ENCODE measurements around the gene ALAS1. TPM values are rescaled to one million over a fixed set of nuclear protein-coding genes. Genes with fewer than 3 reads are reported as not detected.
"Not testable (repeated sequence)": the region's sequence is repeated elsewhere in the genome, so short reads cannot be mapped to it uniquely, and the experiment has no call there.

ALAS1 gene
- total RNA-seq, result 100 to 1,000 TPM in 1 of 3 donors, 10 to 100 TPM in 2; 67.2 to 103 (median 94.6) TPM
- long read RNA-seq, donor 1, transcript ALAS1-204 (11 exons, 2,125 nt), result major isoform, 92 of 144 reads
- long read RNA-seq, donor 1, transcript ALAS1-205 (12 exons, 2,356 nt), result minor isoform, 21 of 144 reads
- long read RNA-seq, donor 1, transcript ALAS1-201 (11 exons, 2,212 nt), result minor isoform, 8 of 144 reads
- long read RNA-seq, donor 1, partial matches to known transcripts, result 6 of 144 reads
- long read RNA-seq, donor 1, other reads (novel, unspliced or antisense), result 16 of 144 reads
- long read RNA-seq, donor 2, transcript ALAS1-205 (12 exons, 2,356 nt), result minor isoform, 5 of 69 reads
- long read RNA-seq, donor 2, transcript ALAS1-204 (11 exons, 2,125 nt), result major isoform, 39 of 69 reads
- long read RNA-seq, donor 2, partial matches to known transcripts, result 17 of 69 reads
- long read RNA-seq, donor 2, other reads (novel, unspliced or antisense), result 6 of 69 reads

DNA sequence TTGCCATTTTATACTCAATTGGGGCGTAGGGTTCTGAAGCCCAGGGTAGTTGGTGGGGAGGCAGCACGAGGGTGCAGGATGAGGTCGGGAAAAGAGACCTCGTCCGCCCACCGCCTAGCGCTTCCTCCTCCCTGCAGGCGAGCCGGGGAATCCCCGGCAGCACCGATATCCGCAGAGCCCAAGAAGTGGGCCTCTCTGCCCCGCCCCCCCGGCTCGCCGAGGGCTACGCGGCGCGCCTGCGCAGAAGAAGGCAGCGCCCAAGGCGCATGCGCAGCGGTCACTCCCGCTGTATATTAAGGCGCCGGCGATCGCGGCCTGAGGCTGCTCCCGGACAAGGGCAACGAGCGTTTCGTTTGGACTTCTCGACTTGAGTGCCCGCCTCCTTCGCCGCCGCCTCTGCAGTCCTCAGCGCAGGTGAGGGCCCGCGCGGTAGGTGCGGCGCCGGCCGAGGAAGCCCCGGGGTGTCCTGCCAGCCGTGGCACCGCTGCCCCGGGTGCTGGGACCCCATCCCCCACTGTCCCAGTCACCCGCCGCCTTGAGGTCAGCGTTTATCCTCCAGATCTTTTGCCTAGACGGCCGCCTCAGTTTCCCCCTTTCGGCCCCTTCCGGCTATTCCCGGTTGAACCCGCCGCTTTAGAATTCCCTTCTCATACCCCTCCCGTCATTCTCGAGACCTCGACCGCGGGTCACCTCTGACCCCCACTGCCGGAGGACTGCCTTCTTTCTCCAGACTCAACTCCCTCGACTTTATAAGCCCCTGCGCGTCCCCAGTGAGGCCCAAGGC is at the start of gene ALAS1:
Gene ALAS1 (plus strand): TSS at position 319 of the 784 bp plus-strand sequence. CDS start 1,082 bp downstream, outside the sequence.
- peak within 1 kb of the TSS; percentile 47 for H3K4me3 ChIP-seq
- peak; percentile 88 for ATAC-seq
- no peaks in the 10 kb centered on the region for H3K9me3 ChIP-seq
- peak; percentile 95 to 98 (median 96) for DNase-seq
- intact Hi-C loops (cut with DNase I, micrococcal nuclease), result no loop called here
- no peaks in the 10 kb centered on the region for H3K36me3 ChIP-seq (ENCODE audit: low read depth)
- peaks cover 38% of the 10 kb centered on the region for H3K4me1 ChIP-seq (ENCODE audit: low read depth)
- peak; percentile 30 for TF ChIP-seq CTCF (IDR thresholded peaks at IDR 0.05)

DNA sequence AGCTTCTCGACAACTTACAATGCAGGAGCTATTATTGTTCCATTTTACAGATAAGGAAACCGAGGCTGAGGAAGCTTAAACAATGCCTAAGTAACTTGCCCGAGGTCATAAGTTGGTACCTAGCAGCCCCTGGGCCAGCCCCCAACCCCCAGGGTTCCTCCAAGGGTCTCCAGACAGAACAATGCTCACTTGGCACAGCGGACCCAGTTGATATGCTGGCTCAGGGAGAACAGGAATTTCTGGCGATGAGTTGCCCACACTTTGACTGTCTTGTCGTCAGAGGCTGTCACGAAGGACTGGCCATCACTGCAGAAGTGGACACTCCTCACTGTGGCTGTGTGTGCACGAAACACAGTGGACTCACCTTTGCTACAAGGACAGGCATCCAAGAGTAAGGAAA is 48.9 kb upstream of the ALAS1 start:
- no peaks in the 10 kb centered on the region for H3K36me3 ChIP-seq (ENCODE audit: low read depth)
- peaks cover 10% of the 10 kb centered on the region for H3K4me1 ChIP-seq (ENCODE audit: low read depth)
- intact Hi-C loops (cut with DNase I, micrococcal nuclease), result no loop called here
- H3K4me3 ChIP-seq, result no peak overlapping the region
- ATAC-seq (no peak), DNase-seq (no peak)
- no peak for TF ChIP-seq CTCF (IDR thresholded peaks at IDR 0.05)
- no peaks in the 10 kb centered on the region for H3K9me3 ChIP-seq

DNA sequence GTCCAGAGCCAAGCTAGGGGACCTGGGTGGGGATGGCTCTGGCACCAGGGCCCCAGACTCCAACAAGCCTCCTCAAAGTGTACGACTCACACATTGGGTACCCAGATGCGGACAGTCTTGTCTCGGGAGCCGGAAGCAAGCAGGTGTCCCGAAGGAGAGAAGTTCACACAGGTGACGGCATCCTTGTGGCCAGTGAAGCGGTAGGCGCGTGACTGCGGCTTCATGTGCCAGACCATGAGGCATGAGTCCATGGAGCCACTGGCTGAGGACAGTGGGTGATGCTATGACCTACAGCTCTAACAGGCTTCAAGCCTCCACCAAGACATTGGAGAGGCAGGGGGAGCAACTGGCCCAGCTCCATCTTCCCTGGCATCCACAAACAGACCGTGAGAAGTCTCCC is 48.2 kb upstream of the ALAS1 start:
- ATAC-seq, result no peak
- Histone ChIP-seq H3K4me3 (no peak overlapping the region), H3K36me3 (ENCODE audit: low read depth) (no peaks in the 10 kb centered on the region), H3K9me3 (no peaks in the 10 kb centered on the region), H3K4me1 (ENCODE audit: low read depth) (peaks cover 13% of the 10 kb centered on the region)
- DNase-seq, result no peak
- TF ChIP-seq CTCF (IDR thresholded peaks at IDR 0.05), result no peak
- intact Hi-C loops (cut with DNase I, micrococcal nuclease), result no loop called here

DNA sequence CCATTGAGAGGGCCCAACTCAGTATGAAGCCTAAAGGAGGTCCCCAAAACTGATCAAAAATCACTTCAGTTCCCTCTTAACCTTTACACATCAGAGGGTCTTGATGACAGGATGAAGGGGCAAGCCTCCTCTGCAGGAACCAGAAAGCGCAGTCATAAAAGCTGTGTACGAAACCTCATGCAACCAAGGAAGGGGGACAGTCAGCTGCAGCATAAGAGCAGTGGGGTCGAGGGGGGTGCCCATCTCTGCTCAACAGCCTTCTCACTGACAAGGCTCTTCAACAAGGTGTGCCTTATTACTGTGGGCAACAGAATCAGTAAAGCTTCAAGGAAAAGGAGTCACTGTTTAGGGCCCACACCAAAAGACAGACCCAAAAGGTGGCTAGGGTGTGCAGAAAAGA is 47.6 kb upstream of the ALAS1 start:
- Histone ChIP-seq H3K36me3 (ENCODE audit: low read depth) (no peaks in the 10 kb centered on the region), H3K9me3 (no peaks in the 10 kb centered on the region), H3K4me1 (ENCODE audit: low read depth) (peaks cover 19% of the 10 kb centered on the region), H3K4me3 (no peak overlapping the region)
- DNase-seq (no peak), ATAC-seq (no peak)
- intact Hi-C loops (cut with DNase I, micrococcal nuclease), result no loop called here
- no peak for TF ChIP-seq CTCF (IDR thresholded peaks at IDR 0.05)

DNA sequence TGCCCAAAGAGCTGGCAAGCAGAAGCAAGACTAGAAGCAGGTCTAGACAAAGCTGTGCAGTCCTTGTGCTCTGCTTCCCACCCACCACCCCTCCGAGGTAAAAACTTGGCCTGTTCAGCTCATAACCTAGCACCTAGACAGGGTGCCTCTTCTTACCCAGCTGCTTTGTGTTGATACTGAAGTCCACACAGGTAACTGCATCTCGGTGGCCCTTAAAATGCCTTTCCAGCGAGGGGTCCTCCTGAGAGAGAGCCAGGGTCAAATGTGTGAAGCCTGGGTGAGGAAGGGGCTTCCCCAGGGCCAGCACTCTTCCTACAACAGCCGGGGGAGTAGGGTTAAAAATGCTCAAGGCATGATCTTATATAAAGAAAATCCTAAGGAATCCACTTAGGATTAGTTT is 47.1 kb upstream of the ALAS1 start:
- H3K4me3 ChIP-seq, result no peak overlapping the region
- no peaks in the 10 kb centered on the region for H3K9me3 ChIP-seq
- ATAC-seq (no peak), DNase-seq (no peak)
- no peaks in the 10 kb centered on the region for H3K36me3 ChIP-seq (ENCODE audit: low read depth)
- peaks cover 20% of the 10 kb centered on the region for H3K4me1 ChIP-seq (ENCODE audit: low read depth)
- intact Hi-C loops (cut with DNase I, micrococcal nuclease), result no loop called here
- no peak for TF ChIP-seq CTCF (IDR thresholded peaks at IDR 0.05)

DNA sequence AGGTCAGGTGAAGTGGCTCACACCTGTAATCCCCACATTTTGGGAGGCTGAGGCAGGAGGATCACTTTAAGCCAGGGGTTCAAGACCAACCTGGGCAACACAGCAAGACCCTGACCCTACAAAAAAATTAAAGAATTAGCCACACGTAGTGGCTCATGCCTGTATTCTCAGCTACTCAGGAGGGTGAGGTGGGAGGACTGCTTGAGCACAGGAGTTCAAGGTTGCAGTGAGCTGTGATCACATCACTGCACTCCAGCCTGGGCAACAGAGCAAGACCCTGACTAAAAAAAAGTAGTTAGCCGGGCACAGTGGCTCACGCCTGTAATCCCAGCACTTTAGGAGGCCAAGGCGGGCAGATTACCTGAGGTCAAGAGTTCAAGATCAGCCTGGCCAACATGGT is 46.0 kb upstream of the ALAS1 start:
- H3K4me3 ChIP-seq; H3K9me3 ChIP-seq; H3K36me3 ChIP-seq (ENCODE audit: low read depth); DNase-seq; intact Hi-C loops (cut with DNase I, micrococcal nuclease); ATAC-seq: not testable (repeated sequence)
- peaks cover 20% of the 10 kb centered on the region for H3K4me1 ChIP-seq (ENCODE audit: low read depth)

Measured in mucosa of descending colon (tissue), 3 donors.